A673 (cell line): ENCODE data around the gene EBLN2. TPM values are rescaled to one million over a fixed set of nuclear protein-coding genes. Genes with fewer than 3 reads are reported as not detected.
"Not testable (repeated sequence)": the region's sequence is repeated elsewhere in the genome, so short reads cannot be mapped to it uniquely, and the experiment has no call there.

Source experiments
- BruUV-seq: library from RNA; stranded (reverse); fragments of 400-500 nt; replicated peaks from 2 replicates; lab custom pipeline; 2021; lab: Mats Ljungman, UMichigan
- CTCF ChIA-PET: fragments of 300-600 bp; sonication (Branson Sonifier 250); formaldehyde crosslinking; loops from one replicate; lab custom pipeline; 2022; ENCODE audit warnings: antibody characterized with exemption; lab: Charles Lee
- POLR2A ChIA-PET: fragments of 300-600 bp; sonication (Branson Sonifier 250); formaldehyde crosslinking; loops from one replicate; lab custom pipeline; 2022; ENCODE audit warnings: antibody characterized with exemption; ENCODE audit not compliant: low non-redundant PET; lab: Charles Lee
- DNase-seq: peaks from one replicate; pipeline ENCODE4 v3.0.0-alpha.2; 2015; ENCODE audit warnings: low spot score
- H3K27ac ChIP-seq: fragments of 200-600 bp; sonication (generic); 2 replicates; pipeline ENCODE4 v1.5.1; 2016; ENCODE audit warnings: mixed run types, low read depth, mild to moderate bottlenecking, mixed read lengths, antibody characterized with exemption, low read length; ENCODE audit not compliant: poor library complexity, severe bottlenecking
- H3K27me3 ChIP-seq: fragments of 200-600 bp; sonication (generic); replicated peaks from 2 replicates; pipeline ENCODE4 v1.6.1; 2017; ENCODE audit warnings: mixed run types, low read depth, mild to moderate bottlenecking, mixed read lengths, antibody characterized with exemption, low read length; ENCODE audit not compliant: insufficient read depth, poor library complexity
- H3K36me3 ChIP-seq: fragments of 200-600 bp; sonication (generic); 2 replicates; pipeline ENCODE4 v1.6.1; 2016; ENCODE audit warnings: mixed run types, mild to moderate bottlenecking, mixed read lengths, antibody characterized with exemption, low read length; ENCODE audit not compliant: insufficient read depth, poor library complexity, severe bottlenecking
- H3K4me1 ChIP-seq: fragments of 200-600 bp; sonication (generic); 2 replicates; pipeline ENCODE4 v1.6.1; 2017; ENCODE audit warnings: mixed run types, mild to moderate bottlenecking, mixed read lengths, antibody characterized with exemption, low read length; ENCODE audit not compliant: insufficient read depth, poor library complexity, severe bottlenecking
- H3K4me3 ChIP-seq: fragments of 200-600 bp; sonication (generic); 2 replicates; pipeline ENCODE4 v1.5.1; 2016; ENCODE audit warnings: low read depth, mixed run types, mild to moderate bottlenecking, mixed read lengths, low read length; ENCODE audit not compliant: poor library complexity, severe bottlenecking
- H3K9me3 ChIP-seq: fragments of 200-600 bp; sonication (generic); 2 replicates; pipeline ENCODE4 v1.6.1; 2016; ENCODE audit warnings: mixed run types, low read depth, mild to moderate bottlenecking, mixed read lengths, antibody characterized with exemption, low read length; ENCODE audit not compliant: poor library complexity, severe bottlenecking
- CTCF ChIP-seq: fragments of 300-800, 200-600 bp; sonication (generic); conservative IDR thresholded peaks from 2 replicates; pipeline ENCODE4 v1.5.1; 2017; ENCODE audit warnings: low read depth, mild to moderate bottlenecking, antibody characterized with exemption, low read length, moderate library complexity, mixed read lengths
- EZH2 ChIP-seq: fragments of 200-600 bp; sonication (generic); IDR thresholded peaks from 2 replicates; pipeline ENCODE4 v1.6.1; 2017; ENCODE audit warnings: borderline replicate concordance, low read depth, mild to moderate bottlenecking, mixed read lengths, antibody characterized with exemption, low read length; ENCODE audit not compliant: poor library complexity, severe bottlenecking
- intact Hi-C: fragments of 100-400 bp; cut with micrococcal nuclease; formaldehyde crosslinking; loops from one replicate; pipeline ENCODE4 v1.10.0; 2022; ENCODE audit not compliant: unreplicated experiment
- total RNA-seq: library from RNA; stranded (reverse); gene quantifications from 2 replicates; pipeline ENCODE4 v1.2.3, GENCODE V29; 2021

The EBLN2 gene
- total RNA-seq, 1 experiment from 2014 or later = 2.2 TPM

- CTCF ChIA-PET = no interaction called here
- POLR2A ChIA-PET = no interaction called here
- BruUV-seq = no TSS peak
- TF ChIP-seq EZH2 = no peak
- Histone ChIP-seq H3K27me3 (no peaks in the 10 kb centered on the region), H3K27ac (no peak overlapping the region), H3K4me3 (no peak overlapping the region), H3K36me3 (no peaks in the 10 kb centered on the region), H3K4me1 (peaks cover 28% of the 10 kb centered on the region), H3K9me3 (no peaks in the 10 kb centered on the region)
- intact Hi-C loops = loop anchor here (2.0 to 10.0 kb wide), 2 partner anchors 118 to 202 kb away; no protein-coding TSS in a partner anchor
- DNase-seq = no peak
These were observed 4.7 kb upstream of the EBLN2 start for GRCh38 chr3:73056845-73057150.

- Histone ChIP-seq H3K4me1 (peaks cover 16% of the 10 kb centered on the region), H3K27me3 (no peaks in the 10 kb centered on the region), H3K4me3 (no peak overlapping the region), H3K36me3 (peaks cover 16% of the 10 kb centered on the region), H3K9me3 (no peaks in the 10 kb centered on the region), H3K27ac (peak overlapping the region; percentile 58)
- POLR2A ChIA-PET = no interaction called here
- BruUV-seq = no TSS peak
- no peak for DNase-seq
- intact Hi-C loops = no loop called here
- CTCF ChIA-PET = no interaction called here
- TF ChIP-seq EZH2 (no peak), CTCF (no peak)
These were observed 1.1 kb upstream of the EBLN2 start for GRCh38 chr3:73060302-73060723.

GRCh38 chr3:73066243-73066642 is 4.8 kb downstream of the EBLN2 start:
- intact Hi-C loops, H3K27me3 ChIP-seq, BruUV-seq, H3K4me1 ChIP-seq, H3K4me3 ChIP-seq, DNase-seq, H3K9me3 ChIP-seq, CTCF ChIA-PET, H3K27ac ChIP-seq, POLR2A ChIA-PET: not testable (repeated sequence)
- peaks cover 22% of the 10 kb centered on the region for H3K36me3 ChIP-seq

GRCh38 chr3:73068419-73068818 is 7.0 kb downstream of the EBLN2 start:
- no TSS peak for BruUV-seq
- ChIA-PET CTCF (no interaction called here), POLR2A (no interaction called here)
- Histone ChIP-seq H3K4me3 (no peak overlapping the region), H3K27ac (no peak overlapping the region), H3K9me3 (no peaks in the 10 kb centered on the region), H3K36me3 (peaks cover 13% of the 10 kb centered on the region), H3K4me1 (no peaks in the 10 kb centered on the region), H3K27me3 (no peaks in the 10 kb centered on the region)
- intact Hi-C loops = no loop called here
- DNase-seq = no peak
- no peak for TF ChIP-seq EZH2
- no peak for TF ChIP-seq CTCF
